Stimulated activated CD4-positive, alpha-beta T cell treated with anti-CD3 and anti-CD28 coated beads, TNF-alpha, amount 100 ng/mL, for 48 hours (primary cell): ENCODE measurements around the gene SPCS2.

Experiments
- DNase-seq, 3 donors: peaks; one replicate each; pipeline ENCODE4 v3.0.0-alpha.2; 2020; ENCODE audit warnings: low read depth in 3 of 3

The SPCS2 gene

DNA sequence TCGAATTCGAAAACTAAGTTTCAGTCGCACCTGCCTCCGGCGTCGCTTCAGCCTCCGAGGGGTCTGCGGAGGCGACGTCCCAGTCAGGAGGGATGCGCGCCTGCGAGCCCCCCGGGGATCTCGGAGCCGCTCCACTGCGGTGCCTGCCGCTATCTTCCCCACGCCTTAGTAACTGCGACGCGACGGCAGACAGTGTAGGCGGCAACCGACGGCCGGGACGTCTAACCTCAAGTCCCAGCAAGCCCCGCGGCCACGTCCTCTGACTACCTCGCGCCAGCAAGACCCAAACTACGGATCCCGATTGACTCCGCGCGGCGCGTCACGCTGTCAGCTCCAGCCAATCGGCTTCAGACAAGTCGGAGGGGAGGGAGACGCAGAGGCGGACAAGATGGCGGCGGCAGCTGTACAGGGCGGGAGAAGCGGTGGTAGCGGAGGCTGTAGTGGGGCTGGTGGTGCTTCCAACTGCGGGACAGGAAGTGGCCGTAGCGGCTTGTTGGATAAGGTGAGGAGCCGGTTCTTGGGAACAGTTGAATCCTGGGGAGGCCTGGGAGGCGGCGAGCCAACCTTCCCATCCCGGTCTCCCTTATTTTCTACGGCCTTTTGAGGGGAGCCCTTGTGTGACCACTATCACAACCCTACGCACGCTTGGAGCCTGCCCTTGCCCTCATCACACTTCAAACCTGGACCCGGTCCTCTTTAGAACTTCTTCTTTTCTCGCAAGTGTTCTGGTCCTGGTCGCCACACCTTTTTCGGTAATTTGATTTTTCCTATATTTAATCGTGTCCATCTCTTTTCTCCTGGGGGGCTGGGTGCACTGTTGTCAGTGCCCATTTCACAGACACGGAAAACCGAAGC lies at the start of gene SPCS2, which contains the start of gene XRRA1:
SPCS2 (plus strand) TSS at position 369 of the 855 bp plus-strand sequence; CDS start at position 389, 20 bp downstream.
XRRA1 (minus strand) TSS at position 194 of the 855 bp plus-strand sequence. CDS start 8,213 bp downstream, outside the sequence.
- DNase-seq = peak; percentile 91 to 99 (median 98)

GRCh38 chr11:74902342-74902741 lies 46.7 kb upstream of the SPCS2 start:
- no peak for DNase-seq

DNA sequence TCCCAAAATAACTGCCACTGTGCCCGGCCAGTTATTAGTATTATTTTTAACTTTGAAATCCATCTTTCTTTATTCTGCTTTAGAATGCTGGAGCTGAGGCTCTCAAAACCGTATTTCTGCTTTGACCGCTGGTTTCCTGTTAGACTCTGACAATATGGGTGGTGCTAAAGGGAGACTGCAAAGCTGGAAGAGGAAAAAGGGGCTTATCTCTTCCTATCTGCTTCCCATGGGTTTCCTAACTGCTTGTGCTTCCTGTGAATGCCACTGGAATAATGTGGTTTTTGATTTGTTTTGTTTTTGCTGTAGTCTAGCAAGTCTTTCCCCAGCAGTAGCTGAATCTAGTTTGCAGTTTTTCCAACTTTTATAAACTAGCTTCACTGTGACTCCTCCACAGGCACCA lies 43.7 kb upstream of the SPCS2 start:
- no peak for DNase-seq

DNA sequence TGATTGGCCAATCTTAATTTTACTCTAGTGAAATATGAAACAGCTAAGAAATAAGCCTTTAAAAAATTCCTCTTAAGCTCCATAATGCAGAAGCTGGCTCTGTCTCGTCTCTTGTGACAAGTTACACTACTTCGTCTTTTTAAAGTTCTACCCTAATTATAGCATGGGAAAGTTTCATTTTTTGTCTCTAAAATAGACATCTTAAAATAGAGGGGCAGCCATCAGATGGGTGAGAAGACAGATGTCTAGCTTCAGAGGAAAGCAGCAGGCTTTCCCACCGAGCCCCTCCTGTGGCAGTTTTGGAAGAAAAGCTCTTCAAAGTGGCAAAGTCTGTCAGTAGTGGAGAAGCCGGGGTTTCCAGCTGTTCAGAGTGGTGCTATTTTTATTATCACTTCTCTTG lies 39.7 kb upstream of the SPCS2 start:
- no peak for DNase-seq

DNA sequence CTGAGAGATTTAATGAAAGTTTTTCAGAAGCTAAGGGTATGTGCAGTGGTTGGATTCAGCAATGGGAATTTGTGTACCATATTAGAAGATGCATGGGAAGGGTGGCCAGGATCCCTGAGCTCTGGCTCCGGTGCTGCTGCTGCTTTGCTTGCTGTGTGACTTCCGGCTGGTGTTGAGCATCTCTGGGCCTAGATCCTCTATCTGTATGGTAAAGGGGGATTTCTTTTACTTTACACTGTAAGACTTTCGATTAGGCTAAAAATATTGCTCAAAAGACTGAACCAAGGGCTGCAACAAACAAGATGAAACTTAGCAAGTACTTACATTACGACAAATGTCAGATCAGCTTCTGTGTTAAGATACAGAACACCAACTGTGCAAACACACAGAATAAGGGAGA lies 39.3 kb upstream of the SPCS2 start:
- DNase-seq = no peak

DNA sequence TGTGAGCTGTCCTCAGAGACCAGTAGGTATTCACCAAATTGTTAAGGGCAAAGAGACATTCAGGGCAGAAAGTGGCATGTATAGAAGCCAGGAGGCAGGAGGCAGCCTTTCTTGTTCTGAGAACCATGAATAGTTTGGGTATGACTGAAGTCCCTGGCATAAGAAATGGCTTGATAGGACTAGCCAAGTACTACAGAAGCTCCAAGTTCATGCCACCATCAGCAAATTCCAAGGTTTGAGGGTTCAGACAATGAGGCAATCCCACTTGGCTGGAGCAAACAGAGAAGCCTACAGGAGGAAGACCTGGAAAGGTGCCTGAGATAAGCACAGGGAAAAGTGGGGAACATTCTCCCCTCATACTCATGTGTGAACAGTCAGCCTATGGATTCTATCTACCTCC lies 25.9 kb upstream of the SPCS2 start:
- no peak for DNase-seq

DNA sequence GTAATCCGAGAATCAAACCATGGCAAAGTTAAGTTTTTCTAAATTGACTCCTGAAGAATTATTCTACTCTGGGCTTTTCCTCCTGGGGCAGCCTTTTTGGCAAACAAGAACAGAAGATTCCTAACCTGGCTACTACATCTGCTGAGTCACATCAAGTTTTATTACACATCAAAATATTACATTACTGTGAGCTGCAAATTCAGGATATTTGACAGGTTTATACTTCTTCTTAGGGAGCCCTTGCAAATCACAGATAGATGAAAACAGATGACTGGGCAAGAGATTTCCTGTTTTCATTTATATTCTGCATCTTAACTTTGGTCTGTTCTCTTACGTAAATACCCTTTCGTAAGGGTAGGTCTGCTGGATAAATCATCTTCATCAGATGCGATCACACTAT lies 23.8 kb upstream of the SPCS2 start:
- DNase-seq = no peak

- no peak for DNase-seq
Measured at GRCh38 chr11:74926304-74927030, 22.6 kb upstream of the SPCS2 start.

GRCh38 chr11:74927496-74927895 lies 21.6 kb upstream of the SPCS2 start:
- DNase-seq = no peak

- DNase-seq = peak; percentile 34 to 51 (median 44)
Measured at GRCh38 chr11:74929431-74930363, 19.4 kb upstream of the SPCS2 start.

- DNase-seq = no peak
Measured at GRCh38 chr11:74932169-74932568, 16.9 kb upstream of the SPCS2 start.

- DNase-seq = no peak
Measured at GRCh38 chr11:74932797-74933196, 16.3 kb upstream of the SPCS2 start.

DNA sequence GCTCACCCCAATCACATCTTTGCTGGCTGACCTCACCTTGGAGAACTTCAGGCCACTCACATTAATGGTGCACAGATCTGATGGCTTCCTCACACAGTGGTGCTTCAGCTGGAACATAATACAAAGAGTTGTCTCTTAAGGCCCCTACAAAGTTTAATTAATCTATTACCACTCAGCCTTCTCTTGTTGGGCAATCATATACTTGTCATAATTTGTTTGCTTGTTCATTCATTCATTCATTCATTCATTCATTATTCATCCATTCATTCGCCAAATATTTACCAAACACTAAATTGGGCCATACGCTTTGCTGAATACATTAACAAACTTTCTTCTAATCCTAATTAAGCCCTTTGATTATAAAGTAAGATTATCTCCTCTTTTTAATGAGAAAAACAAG lies 15.3 kb upstream of the SPCS2 start:
- no peak for DNase-seq

GRCh38 chr11:74935285-74935684 lies 13.8 kb upstream of the SPCS2 start:
- DNase-seq = no peak

- no peak for DNase-seq
Measured at GRCh38 chr11:74936087-74936486, 13.0 kb upstream of the SPCS2 start.

- DNase-seq = no peak
Measured at GRCh38 chr11:74936976-74937375, 12.1 kb upstream of the SPCS2 start.

DNA sequence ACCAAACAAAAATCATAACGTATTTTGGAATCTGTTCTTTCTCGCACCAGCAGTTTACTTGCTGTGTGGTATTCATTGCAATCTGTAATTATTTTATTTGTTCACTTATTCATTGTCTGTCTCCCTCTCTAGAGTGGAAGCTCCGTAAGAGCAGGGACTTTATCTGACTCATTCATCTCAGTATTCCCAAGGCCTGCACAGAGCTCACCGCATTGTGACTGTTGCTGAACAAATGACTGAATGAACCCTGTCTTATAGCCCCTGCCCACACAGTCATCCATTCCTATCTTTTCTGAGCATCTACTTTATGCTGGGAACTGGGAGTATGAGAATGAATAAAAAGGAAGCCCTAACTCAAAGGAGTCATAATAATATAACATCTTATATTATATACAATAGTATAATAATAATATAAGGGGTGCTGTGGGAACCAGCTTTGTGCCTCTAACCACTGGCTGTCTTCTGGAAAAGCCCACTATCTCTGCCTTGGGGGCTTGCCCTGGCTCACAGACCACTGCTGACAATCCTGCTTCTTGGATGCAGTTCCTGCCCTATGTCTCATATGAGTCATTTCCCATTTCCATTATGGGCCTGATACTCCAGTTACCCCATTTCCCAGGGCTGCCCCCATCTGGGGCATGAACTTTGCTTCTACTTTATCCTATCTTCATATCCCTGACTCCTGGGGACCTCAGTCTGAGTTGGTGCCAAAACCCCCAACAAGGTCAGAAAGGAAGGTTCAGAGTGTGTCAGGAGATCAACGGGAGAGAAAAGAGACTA lies 11.2 kb upstream of the SPCS2 start:
- no peak for DNase-seq

- DNase-seq = no peak
Measured at GRCh38 chr11:74941492-74941891, 7.6 kb upstream of the SPCS2 start.

GRCh38 chr11:74942073-74942759 lies 6.8 kb upstream of the SPCS2 start:
- no peak for DNase-seq

- DNase-seq = no peak
Measured at GRCh38 chr11:74948546-74948897, 544 bp upstream of the SPCS2 start.

DNA sequence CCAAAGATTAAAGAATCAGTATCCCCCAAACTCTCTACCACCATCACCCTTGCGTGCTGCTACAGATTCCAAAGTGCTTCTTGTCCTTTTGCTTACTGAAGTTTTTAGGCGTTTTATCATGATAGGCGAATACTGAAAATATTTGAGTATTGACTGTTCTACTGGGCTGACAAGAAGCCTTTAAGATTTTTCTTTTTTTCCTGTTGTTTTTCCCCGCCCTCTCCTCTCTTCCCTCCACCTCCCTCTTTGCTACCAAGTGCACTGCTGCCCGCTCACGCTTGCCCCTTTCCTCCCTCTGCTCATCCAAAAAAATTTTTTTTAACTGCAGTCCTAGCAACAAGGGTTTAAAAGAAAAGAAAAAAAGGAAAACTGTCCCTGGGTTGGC lies 679 bp downstream of the SPCS2 start:
- no peak for DNase-seq
